Natural killer cell treated with Interleukin-12 subunit alpha and Interleukin-12 subunit beta and Interleukin-15 and Interleukin-18, amount 100 ng/mL, for 72 hours (primary cell): ENCODE measurements around the gene SLC26A6. TPM values are rescaled to one million over a fixed set of nuclear protein-coding genes. Genes with fewer than 3 reads are reported as not detected.

ENCODE experiments used
- ATAC-seq, 2 donors: fragments of 150-1000 bp; cut with Tn5 transposase in 1 of 2; sonication (Bioruptor Pico), chemical (Tn5 transposase) in 1 of 2; 2 replicates each; pipeline ENCODE4 v1.10.0; 2021
- DNase-seq: peaks from one replicate; pipeline ENCODE4 v3.0.0; 2022; ENCODE audit warnings: low spot score
- H3K27ac Mint-ChIP-seq, 2 donors: 1 replicate in 1 of 2; 2 replicates in 1 of 2; pipeline ENCODE4 v1.8.0; 2022; ENCODE audit warnings: mixed read lengths in 2 of 2, mild to moderate bottlenecking in 1 of 2, moderate library complexity in 1 of 2
- H3K27me3 Mint-ChIP-seq, 2 donors: 1 replicate in 1 of 2; 2 replicates in 1 of 2; pipeline ENCODE4 v1.8.0; 2022; ENCODE audit warnings: mixed read lengths in 2 of 2
- H3K36me3 Mint-ChIP-seq: one replicate; pipeline ENCODE4 v1.8.0; 2022; ENCODE audit warnings: mixed read lengths
- H3K4me1 Mint-ChIP-seq, 2 donors: 1 replicate in 1 of 2; 2 replicates in 1 of 2; pipeline ENCODE4 v1.8.0; 2022; ENCODE audit warnings: low read depth in 2 of 2, mixed read lengths in 2 of 2, mild to moderate bottlenecking in 1 of 2
- H3K4me3 Mint-ChIP-seq: one replicate; pipeline ENCODE4 v1.8.0; 2022; ENCODE audit warnings: mixed read lengths
- H3K9me3 Mint-ChIP-seq: 2 replicates; pipeline ENCODE4 v1.8.0; 2022; ENCODE audit warnings: mixed read lengths
- total RNA-seq, 2 donors: library from RNA; stranded (reverse); gene quantifications; one replicate each; pipeline ENCODE4 v1.2.3, GENCODE V29; 2022

Gene SLC26A6
- total RNA-seq, 2 donors from 2014 or later, result 31.3 to 62.4 TPM

- H3K36me3 Mint-ChIP-seq, result no peaks in the 10 kb centered on the region
- ATAC-seq, result no peak
- DNase-seq, result peak; percentile 57
- no peaks in the 10 kb centered on the region for H3K9me3 Mint-ChIP-seq
- no peak overlapping the region for H3K27ac Mint-ChIP-seq
- peaks cover 0 to 15% of the 10 kb centered on the region in 2 donors for H3K27me3 Mint-ChIP-seq
- H3K4me3 Mint-ChIP-seq, result no peak overlapping the region
- H3K4me1 Mint-ChIP-seq, result peaks cover 0 to 4% of the 10 kb centered on the region in 2 donors
These were observed 39.6 kb downstream of the SLC26A6 start for GRCh38 chr3:48595526-48596121.

- DNase-seq (no peak), ATAC-seq (no peak)
- Mint-ChIP-seq H3K27ac (no peak within 1 kb of the TSS), H3K36me3 (no peaks in the 10 kb centered on the region), H3K4me1 (peaks cover 0 to 4% of the 10 kb centered on the region in 2 donors), H3K27me3 (peaks cover 0 to 17% of the 10 kb centered on the region in 2 donors), H3K9me3 (no peaks in the 10 kb centered on the region), H3K4me3 (no peak within 1 kb of the TSS)
These were observed 40.2 kb downstream of the SLC26A6 start, which contains the start of gene COL7A1 for GRCh38 chr3:48595075-48595525. Gene COL7A1 (minus strand): TSS chr3:48595329. CDS start chr3:48595159, 170 bp downstream.

- no peaks in the 10 kb centered on the region for H3K36me3 Mint-ChIP-seq
- no peak for ATAC-seq
- peaks cover 5 to 21% of the 10 kb centered on the region in 2 donors for H3K27me3 Mint-ChIP-seq
- H3K27ac Mint-ChIP-seq, result no peak overlapping the region
- H3K9me3 Mint-ChIP-seq, result no peaks in the 10 kb centered on the region
- H3K4me1 Mint-ChIP-seq, result peaks cover 0 to 4% of the 10 kb centered on the region in 2 donors
- H3K4me3 Mint-ChIP-seq, result no peak overlapping the region
- DNase-seq, result peak; percentile 54
These were observed 40.7 kb downstream of the SLC26A6 start for GRCh38 chr3:48594417-48595049.

GRCh38 chr3:48593337-48593736 lies 41.9 kb downstream of the SLC26A6 start:
- H3K4me3 Mint-ChIP-seq, result no peak overlapping the region
- H3K4me1 Mint-ChIP-seq, result peaks cover 0 to 4% of the 10 kb centered on the region in 2 donors
- H3K9me3 Mint-ChIP-seq, result no peaks in the 10 kb centered on the region
- H3K27me3 Mint-ChIP-seq, result peaks cover 13 to 28% of the 10 kb centered on the region in 2 donors
- no peak overlapping the region for H3K27ac Mint-ChIP-seq
- ATAC-seq (no peak), DNase-seq (no peak)
- H3K36me3 Mint-ChIP-seq, result no peaks in the 10 kb centered on the region

- no peak for ATAC-seq
- no peak overlapping the region for H3K27ac Mint-ChIP-seq
These were observed 42.7 kb downstream of the SLC26A6 start for GRCh38 chr3:48592519-48593087.

GRCh38 chr3:48591886-48592518 lies 43.3 kb downstream of the SLC26A6 start:
- Mint-ChIP-seq H3K9me3 (no peaks in the 10 kb centered on the region), H3K36me3 (no peaks in the 10 kb centered on the region), H3K27me3 (peaks cover 13 to 32% of the 10 kb centered on the region in 2 donors), H3K27ac (no peak overlapping the region), H3K4me3 (no peak overlapping the region), H3K4me1 (peaks cover 0 to 4% of the 10 kb centered on the region in 2 donors)
- DNase-seq (no peak), ATAC-seq (no peak)

More at GRCh38 chr3:48592519-48593087, 42.7 kb downstream of the SLC26A6 start:
- Mint-ChIP-seq H3K9me3 (no peaks in the 10 kb centered on the region), H3K4me3 (no peak overlapping the region), H3K36me3 (no peaks in the 10 kb centered on the region), H3K4me1 (peaks cover 0 to 4% of the 10 kb centered on the region in 2 donors), H3K27me3 (peaks cover 13 to 32% of the 10 kb centered on the region in 2 donors)
- DNase-seq, result no peak

GRCh38 chr3:48591436-48591835 lies 43.8 kb downstream of the SLC26A6 start:
- H3K4me3 Mint-ChIP-seq, result no peak overlapping the region
- no peaks in the 10 kb centered on the region for H3K36me3 Mint-ChIP-seq
- peaks cover 0 to 4% of the 10 kb centered on the region in 2 donors for H3K4me1 Mint-ChIP-seq
- no peaks in the 10 kb centered on the region for H3K9me3 Mint-ChIP-seq
- H3K27me3 Mint-ChIP-seq, result peaks cover 13 to 33% of the 10 kb centered on the region in 2 donors
- H3K27ac Mint-ChIP-seq, result no peak overlapping the region
- ATAC-seq, result no peak
- DNase-seq, result no peak

GRCh38 chr3:48588230-48588629 lies 47.0 kb downstream of the SLC26A6 start:
- H3K27me3 Mint-ChIP-seq, result peaks cover 13 to 28% of the 10 kb centered on the region in 2 donors
- DNase-seq (no peak), ATAC-seq (no peak)
- no peak overlapping the region for H3K27ac Mint-ChIP-seq
- H3K4me3 Mint-ChIP-seq, result no peak overlapping the region
- no peaks in the 10 kb centered on the region for H3K36me3 Mint-ChIP-seq
- no peaks in the 10 kb centered on the region for H3K4me1 Mint-ChIP-seq
- no peaks in the 10 kb centered on the region for H3K9me3 Mint-ChIP-seq

GRCh38 chr3:48587686-48588085 lies 47.6 kb downstream of the SLC26A6 start:
- no peaks in the 10 kb centered on the region for H3K4me1 Mint-ChIP-seq
- ATAC-seq (no peak), DNase-seq (no peak)
- H3K27ac Mint-ChIP-seq, result no peak overlapping the region
- no peaks in the 10 kb centered on the region for H3K36me3 Mint-ChIP-seq
- no peaks in the 10 kb centered on the region for H3K9me3 Mint-ChIP-seq
- peaks cover 13 to 25% of the 10 kb centered on the region in 2 donors for H3K27me3 Mint-ChIP-seq
- no peak overlapping the region for H3K4me3 Mint-ChIP-seq

GRCh38 chr3:48585411-48585810 lies 49.9 kb downstream of the SLC26A6 start:
- H3K4me3 Mint-ChIP-seq, result no peak overlapping the region
- no peak overlapping the region for H3K27ac Mint-ChIP-seq
- peaks cover 13 to 17% of the 10 kb centered on the region in 2 donors for H3K27me3 Mint-ChIP-seq
- no peaks in the 10 kb centered on the region for H3K36me3 Mint-ChIP-seq
- no peak for DNase-seq
- no peak for ATAC-seq
- no peaks in the 10 kb centered on the region for H3K9me3 Mint-ChIP-seq
- H3K4me1 Mint-ChIP-seq, result no peaks in the 10 kb centered on the region

- H3K4me1 Mint-ChIP-seq, result no peaks in the 10 kb centered on the region
- H3K27ac Mint-ChIP-seq, result no peak overlapping the region
- H3K9me3 Mint-ChIP-seq, result no peaks in the 10 kb centered on the region
- no peak overlapping the region for H3K4me3 Mint-ChIP-seq
- H3K36me3 Mint-ChIP-seq, result no peaks in the 10 kb centered on the region
- ATAC-seq (no peak), DNase-seq (no peak)
- H3K27me3 Mint-ChIP-seq, result peaks cover 11 to 15% of the 10 kb centered on the region in 2 donors
These were observed 50.4 kb downstream of the SLC26A6 start for GRCh38 chr3:48584836-48585235.

- no peaks in the 10 kb centered on the region for H3K36me3 Mint-ChIP-seq
- DNase-seq, result no peak
- H3K27ac Mint-ChIP-seq, result no peak overlapping the region
These were observed 53.4 kb downstream of the SLC26A6 start for GRCh38 chr3:48581621-48582481.

GRCh38 chr3:48576647-48577046 lies 58.6 kb downstream of the SLC26A6 start:
- ATAC-seq, result no peak
- DNase-seq, result no peak
- Mint-ChIP-seq H3K27ac (no peak overlapping the region), H3K27me3 (no peaks in the 10 kb centered on the region), H3K9me3 (no peaks in the 10 kb centered on the region), H3K4me3 (no peak overlapping the region), H3K4me1 (no peaks in the 10 kb centered on the region), H3K36me3 (no peaks in the 10 kb centered on the region)

More at GRCh38 chr3:48581621-48582481, 53.4 kb downstream of the SLC26A6 start:
- no peak for ATAC-seq
- Mint-ChIP-seq H3K4me3 (no peak overlapping the region), H3K27me3 (no peaks in the 10 kb centered on the region), H3K4me1 (no peaks in the 10 kb centered on the region), H3K9me3 (no peaks in the 10 kb centered on the region)
